Diencephalon (tissue), 1 donor: Measurements from ENCODE around the gene TADA2A. TPM values are rescaled to one million over a fixed set of nuclear protein-coding genes. Genes with fewer than 3 reads are reported as not detected.

Experiments used
- total RNA-seq: library from RNA; depleted of rRNA; stranded (reverse); fragments of >200 nt; gene quantifications from one replicate; pipeline ENCODE4 v1.2.3, GENCODE V29; 2014

TADA2A gene, protein sequence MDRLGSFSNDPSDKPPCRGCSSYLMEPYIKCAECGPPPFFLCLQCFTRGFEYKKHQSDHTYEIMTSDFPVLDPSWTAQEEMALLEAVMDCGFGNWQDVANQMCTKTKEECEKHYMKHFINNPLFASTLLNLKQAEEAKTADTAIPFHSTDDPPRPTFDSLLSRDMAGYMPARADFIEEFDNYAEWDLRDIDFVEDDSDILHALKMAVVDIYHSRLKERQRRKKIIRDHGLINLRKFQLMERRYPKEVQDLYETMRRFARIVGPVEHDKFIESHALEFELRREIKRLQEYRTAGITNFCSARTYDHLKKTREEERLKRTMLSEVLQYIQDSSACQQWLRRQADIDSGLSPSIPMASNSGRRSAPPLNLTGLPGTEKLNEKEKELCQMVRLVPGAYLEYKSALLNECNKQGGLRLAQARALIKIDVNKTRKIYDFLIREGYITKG
- total RNA-seq = 41.8 TPM

DNA sequence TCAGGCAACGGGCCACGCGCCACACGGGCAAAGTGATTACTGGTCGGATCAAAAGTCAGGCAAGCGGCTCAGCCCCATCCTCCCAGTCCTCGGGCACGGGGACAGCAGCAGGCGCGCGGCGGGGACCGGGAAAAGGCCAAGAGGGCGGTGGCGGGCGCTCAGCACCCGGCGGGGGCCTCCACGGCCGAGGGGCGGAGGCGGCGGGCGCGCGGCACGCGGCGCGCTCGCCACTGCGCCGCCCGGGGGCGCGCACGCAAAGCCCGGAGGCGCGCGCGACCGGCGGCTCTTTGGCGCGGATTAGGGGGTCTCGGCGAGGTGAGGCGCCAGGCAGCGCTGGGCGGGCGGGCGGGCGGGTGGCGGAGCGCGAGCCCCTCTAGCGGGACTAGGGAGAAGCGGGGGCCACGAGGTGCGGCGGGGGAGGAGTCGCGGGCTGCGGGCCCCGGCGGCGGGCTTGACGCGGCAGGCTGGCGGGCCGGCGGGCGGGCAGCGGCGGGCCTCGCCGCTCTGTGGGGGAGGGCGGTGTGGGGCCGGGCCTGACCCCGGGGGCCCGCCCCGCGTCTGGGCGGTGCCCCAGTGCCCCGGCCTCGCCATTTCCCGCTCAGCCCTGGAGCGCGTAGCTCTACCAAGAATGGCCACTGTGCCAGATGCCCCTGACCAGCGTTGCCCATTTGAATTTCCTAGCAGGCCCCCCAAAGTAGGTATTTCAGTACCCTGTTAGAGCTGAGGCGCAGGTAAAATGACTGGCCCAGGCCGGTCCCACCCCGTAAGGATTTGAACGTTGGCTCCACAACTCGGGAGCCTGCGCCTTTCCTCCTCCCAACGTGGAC, at the start of gene TADA2A, which contains the start of gene ACACA:
Gene TADA2A (plus strand): TSS at position 252 of the 827 bp plus-strand sequence. CDS start 4,480 bp downstream, outside the sequence.
Gene ACACA (minus strand): TSS at position 202 of the 827 bp plus-strand sequence. CDS start 537 bp downstream, outside the sequence.

DNA sequence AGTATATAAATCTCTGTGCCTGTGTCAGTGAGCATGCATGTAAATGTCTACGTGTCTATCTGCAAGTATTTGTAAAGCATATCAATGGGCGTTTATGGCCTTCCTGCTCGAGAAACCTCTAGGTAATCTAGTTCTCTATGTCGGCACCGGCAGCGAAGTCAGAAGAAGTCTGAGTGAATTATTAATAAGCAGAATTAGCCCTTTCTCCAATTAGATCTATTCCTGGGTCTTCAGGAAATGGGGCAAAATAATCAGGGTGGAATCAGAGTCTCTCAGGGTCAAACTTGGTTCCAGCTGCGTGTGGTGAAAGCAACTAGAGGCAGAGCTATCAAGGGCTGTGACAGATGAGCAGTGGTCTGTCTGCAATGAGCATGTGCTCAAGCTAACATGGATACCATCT, 31.0 kb upstream of the TADA2A start, which contains the start of gene C17orf78:
Gene C17orf78 (plus strand): TSS at position 280 of the 400 bp plus-strand sequence. CDS start 108 bp downstream, at position 388.

DNA sequence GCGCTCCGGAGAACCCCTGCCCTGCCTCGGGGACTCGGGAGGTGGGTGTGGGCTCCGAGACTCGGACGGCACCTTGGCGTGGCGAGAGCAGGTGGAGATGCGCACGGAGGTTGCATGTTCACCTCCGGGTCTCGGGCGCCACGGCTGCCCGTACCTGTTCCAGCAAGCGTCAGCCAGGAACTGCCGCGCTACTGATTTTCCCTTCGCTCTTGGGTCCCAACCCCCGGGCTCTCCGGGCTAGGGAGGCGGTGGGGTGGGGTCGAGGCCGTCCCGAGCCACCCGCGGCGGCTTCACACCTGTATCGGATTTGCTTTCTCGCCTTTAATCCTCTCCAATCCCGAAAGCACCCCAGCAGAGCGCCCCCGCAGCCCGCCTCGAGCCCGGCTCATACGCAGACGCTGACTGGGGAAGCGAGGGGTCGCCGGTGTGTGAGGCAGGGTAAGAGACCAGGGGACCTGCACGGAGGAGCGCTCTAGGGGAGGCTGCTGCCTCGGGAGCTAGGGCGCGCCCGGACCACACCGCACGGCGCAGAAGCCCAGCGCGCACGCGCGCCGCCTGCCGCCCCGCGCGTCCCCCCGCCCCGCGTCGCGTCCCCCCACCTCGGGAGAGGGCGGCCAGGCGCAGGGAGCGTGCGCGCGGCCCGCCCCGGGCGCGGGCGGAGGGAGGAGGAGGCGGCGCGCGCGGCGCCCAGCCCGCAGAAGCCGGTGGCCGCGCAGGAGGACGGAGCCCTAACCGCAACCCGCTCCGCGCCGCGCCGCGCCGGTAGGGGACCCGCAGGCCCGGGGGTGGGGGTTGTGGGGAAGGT, 82.7 kb downstream of the TADA2A start, which contains the start of gene DUSP14:
Gene DUSP14 (plus strand): TSS at position 695 of the 805 bp plus-strand sequence. CDS start 22,382 bp downstream, outside the sequence.

Other genes with a start within 250 kb of the TADA2A start
- not detected for gene C17orf78, start 30.9 kb upstream of the TADA2A start, total RNA-seq
- 116 TPM for gene ACACA, start 50 bp upstream of the TADA2A start, total RNA-seq
- gene DUSP14, start 83.0 kb downstream of the TADA2A start, total RNA-seq = 16.1 TPM
- 47.7 TPM for gene SYNRG, start 202.5 kb downstream of the TADA2A start, total RNA-seq
- 33.7 TPM for gene DDX52, start 236.6 kb downstream of the TADA2A start, total RNA-seq